ENCODE data around the gene MED20. TPM values are rescaled to one million over a fixed set of nuclear protein-coding genes. Genes with fewer than 3 reads are reported as not detected.

MED20 gene
- total RNA-seq, 2 donors from 2014 or later = 14.8 to 15.7 TPM

GRCh38 chr6:41942067-41942851, 21.3 kb upstream of the MED20 start:
- ATAC-seq = peak in 1 of 2 donors; percentile 1
- intact Hi-C loops (cut with DNase I) = no loop called here
- no peak for DNase-seq

- ATAC-seq = peak; percentile 95
- peak; percentile 96 for DNase-seq
- intact Hi-C loops (cut with DNase I) = no loop called here
These were observed 20.5 kb upstream of the MED20 start, which contains the start of gene CCND3 for GRCh38 chr6:41941280-41942066. CCND3 (minus strand) TSS chr6:41941808; CDS start chr6:41941649, 159 bp downstream.

GRCh38 chr6:41940759-41941279, 19.9 kb upstream of the MED20 start:
- DNase-seq (peak; percentile 63), ATAC-seq (peak; percentile 14 to 28)
- intact Hi-C loops (cut with DNase I) = no loop called here

- DNase-seq (peak; percentile 31), ATAC-seq (no peak)
- intact Hi-C loops (cut with DNase I) = loop anchor here (2.0 to 10.0 kb wide), 2 partner anchors 105 to 107 kb away; no protein-coding TSS in a partner anchor
These were observed 19.2 kb upstream of the MED20 start for GRCh38 chr6:41939848-41940758.

GRCh38 chr6:41939176-41939847, 18.4 kb upstream of the MED20 start:
- DNase-seq = peak; percentile 68
- intact Hi-C loops (cut with DNase I) = loop anchor here (2.0 to 10.0 kb wide), 2 partner anchors 105 to 107 kb away; no protein-coding TSS in a partner anchor
- ATAC-seq = peak in 1 of 2 donors; percentile 2

GRCh38 chr6:41938590-41939175, 17.7 kb upstream of the MED20 start:
- no peak for ATAC-seq
- DNase-seq = no peak
- intact Hi-C loops (cut with DNase I) = loop anchor here (2.0 to 10.0 kb wide), 2 partner anchors 106 to 108 kb away; no protein-coding TSS in a partner anchor

GRCh38 chr6:41937861-41938574, 17.1 kb upstream of the MED20 start:
- ATAC-seq (no peak), DNase-seq (peak; percentile 54)
- intact Hi-C loops (cut with DNase I) = loop anchor here (2.0 to 10.0 kb wide), 2 partner anchors 107 to 109 kb away; no protein-coding TSS in a partner anchor

GRCh38 chr6:41937472-41937860, 16.5 kb upstream of the MED20 start:
- no peak for ATAC-seq
- DNase-seq = no peak
- intact Hi-C loops (cut with DNase I) = loop anchor here in 1 of 2 donors (10.0 kb wide), 1 partner anchor 107 kb away; no protein-coding TSS in a partner anchor

GRCh38 chr6:41936073-41936837, 15.3 kb upstream of the MED20 start:
- intact Hi-C loops (cut with DNase I) = loop anchor here in 1 of 2 donors (10.0 kb wide), 1 partner anchor 109 kb away; no protein-coding TSS in a partner anchor
- peak; percentile 71 for DNase-seq

GRCh38 chr6:41935685-41936072, 14.7 kb upstream of the MED20 start:
- intact Hi-C loops (cut with DNase I) = loop anchor here in 1 of 2 donors (10.0 kb wide), 1 partner anchor 109 kb away; no protein-coding TSS in a partner anchor
- ATAC-seq = no peak
- no peak for DNase-seq

More at GRCh38 chr6:41936073-41936837, 15.3 kb upstream of the MED20 start:
- peak; percentile 54 to 72 for ATAC-seq

GRCh38 chr6:41935193-41935574, 14.2 kb upstream of the MED20 start:
- ATAC-seq (no peak), DNase-seq (no peak)
- intact Hi-C loops (cut with DNase I) = loop anchor here in 1 of 2 donors (10.0 kb wide), 1 partner anchor 110 kb away; no protein-coding TSS in a partner anchor

GRCh38 chr6:41934278-41935192, 13.6 kb upstream of the MED20 start:
- no peak for DNase-seq
- intact Hi-C loops (cut with DNase I) = loop anchor here in 1 of 2 donors (10.0 kb wide), 1 partner anchor 110 kb away; no protein-coding TSS in a partner anchor
- no peak for ATAC-seq

- DNase-seq (no peak), ATAC-seq (peak in 1 of 2 donors; percentile 45)
- intact Hi-C loops (cut with DNase I) = loop anchor here in 1 of 2 donors (10.0 kb wide), 1 partner anchor 112 kb away; no protein-coding TSS in a partner anchor
These were observed 11.4 kb upstream of the MED20 start for GRCh38 chr6:41932378-41932777.

GRCh38 chr6:41931792-41932191, 10.9 kb upstream of the MED20 start:
- intact Hi-C loops (cut with DNase I) = loop anchor here in 1 of 2 donors (10.0 kb wide), 1 partner anchor 113 kb away; no protein-coding TSS in a partner anchor

GRCh38 chr6:41929924-41930323, 9.0 kb upstream of the MED20 start:
- DNase-seq (no peak), ATAC-seq (no peak)
- intact Hi-C loops (cut with DNase I) = loop anchor here in 1 of 2 donors (10.0 kb wide), 2 partner anchors 115 to 145 kb away; partner anchors contain the start of genes PRICKLE4 and TOMM6

More at GRCh38 chr6:41931792-41932191, 10.9 kb upstream of the MED20 start:
- no peak for DNase-seq
- ATAC-seq = no peak

Data from left cardiac atrium (tissue), 4 donors.